KMS-11 (cell line): ENCODE results near the gene ZNF30.

Experiments
- H2AFZ ChIP-seq: fragments of 200-600 bp; sonication (generic); 2 replicates; pipeline ENCODE4 v1.6.1; 2016; ENCODE audit warnings: antibody characterized with exemption, mixed run types, low read depth
- H3K27ac ChIP-seq: fragments of 200-600 bp; sonication (generic); 2 replicates; pipeline ENCODE4 v1.6.1; 2016; ENCODE audit warnings: mild to moderate bottlenecking, mixed run types
- H3K27me3 ChIP-seq: fragments of 200-600 bp; sonication (generic); 2 replicates; pipeline ENCODE4 v1.6.1; 2017; ENCODE audit warnings: mild to moderate bottlenecking, low read depth, mixed run types, moderate library complexity; ENCODE audit not compliant: insufficient read depth
- H3K36me3 ChIP-seq: fragments of 200-600 bp; sonication (generic); 2 replicates; pipeline ENCODE4 v1.6.1; 2017; ENCODE audit warnings: mild to moderate bottlenecking, mixed run types; ENCODE audit not compliant: insufficient read depth
- H3K4me1 ChIP-seq: fragments of 200-600 bp; sonication (generic); 2 replicates; pipeline ENCODE4 v1.6.1; 2016; ENCODE audit warnings: mild to moderate bottlenecking, low read depth, mixed run types; ENCODE audit not compliant: poor library complexity, severe bottlenecking
- H3K4me2 ChIP-seq: fragments of 200-600 bp; sonication (generic); 2 replicates; pipeline ENCODE4 v1.7.0; 2016; ENCODE audit warnings: mild to moderate bottlenecking, mixed run types
- H3K4me3 ChIP-seq: fragments of 200-600 bp; sonication (generic); IDR thresholded peaks from 2 replicates; pipeline ENCODE4 v1.6.1; 2017; ENCODE audit warnings: low read depth, low read length, mixed read lengths; ENCODE audit not compliant: insufficient read depth
- H3K79me2 ChIP-seq: fragments of 200-600 bp; sonication (generic); 2 replicates; pipeline ENCODE4 v1.6.1; 2016; ENCODE audit warnings: low read depth, mixed run types; ENCODE audit not compliant: insufficient read depth
- H3K9ac ChIP-seq: fragments of 200-600 bp; sonication (generic); 2 replicates; pipeline ENCODE4 v1.6.1; 2016; ENCODE audit warnings: mild to moderate bottlenecking, mixed run types
- H4K20me1 ChIP-seq: fragments of 200-600 bp; sonication (generic); 2 replicates; pipeline ENCODE4 v1.6.1; 2016; ENCODE audit warnings: mild to moderate bottlenecking, mixed run types; ENCODE audit not compliant: insufficient read depth
- CTCF ChIP-seq: fragments of 200-600 bp; sonication (generic); conservative IDR thresholded peaks from 2 replicates; pipeline ENCODE4 v1.6.1; 2017; ENCODE audit warnings: low read depth, mild to moderate bottlenecking, antibody characterized with exemption, low read length, moderate library complexity, mixed read lengths

ZNF30 gene

GRCh38 chr19:34983786-34984185 is 57.1 kb downstream of the ZNF30 start:
- Histone ChIP-seq H2AFZ (no peak overlapping the region), H3K27ac (no peak overlapping the region), H3K4me2 (no peak overlapping the region), H3K79me2 (no peaks in the 10 kb centered on the region), H3K36me3 (no peaks in the 10 kb centered on the region), H3K4me1 (no peaks in the 10 kb centered on the region), H3K9ac (no peak overlapping the region), H3K27me3 (no peaks in the 10 kb centered on the region; the same call in 1 of the 2 replicates), H4K20me1 (no peaks in the 10 kb centered on the region), H3K4me3 (no peak overlapping the region)
- TF ChIP-seq CTCF, result no peak

GRCh38 chr19:34984287-34984686 is 57.6 kb downstream of the ZNF30 start:
- Histone ChIP-seq H3K27me3 (no peaks in the 10 kb centered on the region; the same call in 1 of the 2 replicates), H2AFZ (no peak overlapping the region), H3K4me3 (no peak overlapping the region), H3K4me2 (no peak overlapping the region), H3K4me1 (no peaks in the 10 kb centered on the region), H3K27ac (no peak overlapping the region), H3K79me2 (no peaks in the 10 kb centered on the region), H3K36me3 (no peaks in the 10 kb centered on the region), H3K9ac (no peak overlapping the region), H4K20me1 (no peaks in the 10 kb centered on the region)
- no peak for TF ChIP-seq CTCF

- Histone ChIP-seq H3K27ac (no peak overlapping the region), H3K4me3 (no peak overlapping the region), H3K4me2 (no peak overlapping the region), H3K27me3 (no peaks in the 10 kb centered on the region), H3K79me2 (no peaks in the 10 kb centered on the region), H4K20me1 (no peaks in the 10 kb centered on the region), H3K4me1 (no peaks in the 10 kb centered on the region), H3K36me3 (no peaks in the 10 kb centered on the region), H2AFZ (no peak overlapping the region), H3K9ac (no peak overlapping the region)
- no peak for TF ChIP-seq CTCF
Measured at GRCh38 chr19:34985249-34986022, 58.7 kb downstream of the ZNF30 start.

- no peak overlapping the region for H3K27ac ChIP-seq
- H4K20me1 ChIP-seq, result no peaks in the 10 kb centered on the region
- H3K36me3 ChIP-seq, result no peaks in the 10 kb centered on the region
- no peak overlapping the region for H3K9ac ChIP-seq
- H2AFZ ChIP-seq, result no peak overlapping the region
- H3K79me2 ChIP-seq, result no peaks in the 10 kb centered on the region
- TF ChIP-seq CTCF, result no peak
- no peaks in the 10 kb centered on the region for H3K4me1 ChIP-seq
- no peak overlapping the region for H3K4me3 ChIP-seq
- H3K27me3 ChIP-seq, result no peaks in the 10 kb centered on the region
- no peak overlapping the region for H3K4me2 ChIP-seq
Measured at GRCh38 chr19:34988119-34988518, 61.4 kb downstream of the ZNF30 start.
